GM20431 (cell line): Measurements from ENCODE around the gene PIGS.

ENCODE experiments used
- in situ Hi-C: fragments of 300-500 bp; cut with MseI, MboI; formaldehyde crosslinking; loops from one replicate; pipeline ENCODE4 v1.15.0; 2020; ENCODE audit warnings: low sequenced_read_pairs; ENCODE audit not compliant: unreplicated experiment

The PIGS gene

DNA sequence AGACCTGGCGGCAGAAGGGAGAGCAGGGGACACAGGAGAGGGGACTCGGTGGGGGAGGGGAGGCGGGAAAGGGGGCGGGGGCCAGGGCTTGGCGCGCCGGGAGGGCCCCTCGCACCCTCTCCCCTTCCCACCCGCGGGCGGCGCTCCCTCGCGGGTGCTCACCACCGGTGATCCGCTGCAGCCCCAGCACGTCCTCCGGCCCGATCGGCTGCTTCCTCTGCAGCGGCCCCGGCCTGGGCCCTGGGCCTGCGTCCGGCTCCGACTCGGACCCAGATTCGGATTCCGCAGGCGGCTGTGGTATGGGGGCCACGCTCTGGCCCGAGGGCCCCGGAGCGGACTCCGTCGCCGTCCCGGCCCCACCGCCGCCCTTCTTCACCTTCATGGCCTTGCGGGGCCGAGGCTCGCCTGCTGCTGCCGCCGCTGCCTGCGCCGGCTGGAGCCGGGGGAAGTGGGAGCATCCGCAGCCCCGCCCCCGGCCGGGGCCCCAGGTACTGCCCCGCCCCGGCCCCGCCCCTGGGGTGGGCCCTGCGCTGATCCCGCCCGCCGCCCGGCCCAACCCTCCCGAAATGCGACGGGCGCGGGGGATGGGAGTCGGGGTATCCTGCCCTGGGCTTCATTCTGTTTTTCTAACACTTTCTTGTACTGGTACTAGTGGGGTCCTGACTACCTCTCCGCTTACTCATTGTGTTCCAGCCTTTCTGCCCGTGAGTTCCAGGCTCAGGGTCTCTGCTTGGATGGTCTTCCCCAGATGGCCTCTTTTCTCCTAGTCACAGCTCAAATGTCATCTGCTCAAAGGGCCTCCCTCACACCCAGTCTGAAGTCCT lies 18.9 kb downstream of the PIGS start, which contains the start of gene UNC119:
Gene UNC119 (minus strand): TSS at position 449 of the 824 bp plus-strand sequence. CDS start 67 bp downstream, at position 382.
- in situ Hi-C loops: no loop called here

DNA sequence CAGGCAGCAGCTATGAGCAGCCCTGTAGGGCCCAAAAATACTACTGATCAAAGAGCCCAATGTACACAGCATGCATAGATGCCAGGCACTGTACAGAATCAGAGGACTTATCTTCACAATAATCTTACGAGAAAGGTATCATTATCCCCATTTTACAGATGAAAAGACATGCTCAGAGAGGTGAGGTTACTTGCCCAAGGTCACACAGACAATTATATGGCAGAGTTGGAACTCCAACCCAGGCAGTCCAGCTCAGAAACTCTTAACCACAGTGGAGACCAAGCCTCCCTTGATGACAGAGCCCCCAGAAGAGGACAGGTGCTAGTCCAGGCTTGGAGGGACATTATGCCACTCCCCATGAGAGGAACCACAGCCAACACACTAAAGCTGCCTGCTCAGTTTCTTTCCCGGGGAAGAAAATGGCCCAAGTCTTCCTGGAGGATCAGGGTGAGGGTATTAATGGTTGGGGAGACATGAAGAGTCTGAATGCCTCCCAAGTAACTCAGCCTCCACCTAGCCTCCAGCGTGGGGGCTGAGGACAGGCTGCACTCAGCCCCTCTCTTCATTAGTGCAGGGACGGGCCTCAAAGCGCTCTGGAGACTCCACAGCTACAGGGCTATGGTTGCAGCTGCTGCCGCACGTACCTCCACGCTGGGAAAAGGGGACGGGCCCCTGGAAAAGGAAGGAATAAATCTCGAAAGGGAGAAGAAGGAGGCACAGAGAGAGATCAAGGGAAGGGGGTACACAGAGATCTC lies 19.7 kb downstream of the PIGS start:
- in situ Hi-C loops: no loop called here

DNA sequence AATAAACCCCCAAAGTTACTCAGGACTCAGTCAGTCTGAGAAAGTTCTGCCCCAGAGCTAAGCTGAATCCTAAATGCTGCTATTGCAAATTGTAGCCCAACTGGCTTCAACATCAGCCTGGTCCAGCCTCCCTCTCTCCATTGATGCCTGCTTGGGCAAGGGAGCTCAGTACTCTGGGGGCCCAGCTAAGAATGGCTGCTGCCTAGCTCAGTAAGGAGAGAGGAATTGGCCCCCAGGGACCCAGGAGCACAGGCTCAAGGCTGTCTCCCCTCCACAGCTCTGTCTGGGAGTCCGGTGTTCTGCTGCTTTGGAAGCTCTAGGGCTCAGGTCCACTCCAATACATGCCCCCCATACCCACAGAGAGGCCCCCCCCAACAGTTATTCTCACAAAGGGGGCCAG lies 20.5 kb downstream of the PIGS start:
- in situ Hi-C loops: no loop called here

DNA sequence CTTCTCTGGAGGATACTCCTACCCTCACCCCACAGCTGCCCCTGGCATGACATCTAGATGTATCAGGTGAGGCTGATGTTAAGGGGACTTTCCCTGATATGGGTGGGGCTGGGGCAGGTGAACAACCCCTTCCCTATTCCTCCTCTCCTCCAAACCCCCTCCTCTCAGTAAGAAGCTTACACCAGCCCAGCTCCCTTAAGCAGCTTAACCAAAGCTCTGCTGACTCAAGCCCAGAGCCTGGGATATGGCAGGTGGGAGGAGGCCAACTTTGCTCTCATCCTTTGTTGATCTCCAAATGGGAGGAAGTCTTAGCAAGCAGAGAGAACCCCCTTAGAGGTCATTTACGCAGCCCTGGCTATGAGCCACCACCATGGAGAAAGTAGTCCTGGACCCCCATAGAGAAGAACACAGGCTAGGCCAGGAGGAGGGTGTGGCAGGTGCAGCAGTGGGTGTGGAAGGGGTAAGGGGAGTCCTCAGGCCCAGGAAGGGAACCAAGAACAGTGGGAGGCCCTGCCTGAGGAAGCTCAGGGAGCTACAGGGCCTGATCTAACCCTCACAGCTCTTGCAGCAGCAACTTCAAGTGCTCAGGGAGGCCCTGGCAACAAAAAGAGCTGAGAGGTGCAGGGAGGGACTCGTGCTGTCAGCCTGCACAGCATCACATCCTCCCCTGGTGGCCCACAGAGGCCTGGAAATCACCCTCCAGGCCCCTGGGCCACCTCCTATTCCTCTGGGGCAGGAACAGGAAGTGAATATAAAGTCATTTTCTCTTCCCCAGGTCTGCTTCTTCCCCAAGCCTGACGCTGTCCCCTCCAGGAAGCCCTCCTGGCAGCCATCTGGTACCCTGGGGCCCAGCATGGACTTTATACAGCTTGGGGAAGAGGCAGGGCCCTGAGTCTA lies 21.8 kb downstream of the PIGS start:
- in situ Hi-C loops: no loop called here

DNA sequence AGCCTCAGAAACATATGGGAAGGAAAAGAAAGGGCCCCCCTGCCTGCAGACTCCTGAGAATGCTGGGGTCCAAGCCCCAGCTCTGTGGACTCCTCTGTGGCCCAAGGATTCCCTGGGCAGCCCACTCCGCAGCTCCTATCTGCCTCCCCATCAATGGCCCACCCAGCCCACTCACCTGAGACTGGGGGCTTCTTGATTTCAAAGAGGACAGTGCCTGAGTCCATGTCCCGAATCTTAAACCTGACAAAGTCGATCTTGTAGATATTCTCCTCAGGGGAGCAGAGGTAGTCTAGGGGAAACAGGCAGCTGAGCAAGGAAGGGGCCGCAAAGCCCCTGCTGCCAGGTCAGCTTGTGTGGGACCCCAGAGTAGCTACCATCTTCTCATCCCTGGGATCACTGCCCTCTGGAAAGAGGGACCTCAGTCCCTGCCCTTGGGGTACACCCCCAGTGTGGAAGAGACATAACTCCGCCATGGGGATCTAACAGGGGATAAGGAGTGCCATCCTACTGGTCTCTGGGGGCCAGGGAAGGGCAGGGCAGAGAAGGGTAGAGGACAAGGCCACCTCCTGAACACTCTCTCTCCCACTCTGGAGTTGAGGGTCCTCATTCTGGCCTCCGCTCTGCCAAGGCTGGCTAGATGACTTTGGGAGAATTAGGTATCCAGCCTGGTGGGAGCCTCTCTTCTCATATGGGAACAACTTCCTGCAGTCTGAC lies 22.8 kb downstream of the PIGS start:
- in situ Hi-C loops: no loop called here

DNA sequence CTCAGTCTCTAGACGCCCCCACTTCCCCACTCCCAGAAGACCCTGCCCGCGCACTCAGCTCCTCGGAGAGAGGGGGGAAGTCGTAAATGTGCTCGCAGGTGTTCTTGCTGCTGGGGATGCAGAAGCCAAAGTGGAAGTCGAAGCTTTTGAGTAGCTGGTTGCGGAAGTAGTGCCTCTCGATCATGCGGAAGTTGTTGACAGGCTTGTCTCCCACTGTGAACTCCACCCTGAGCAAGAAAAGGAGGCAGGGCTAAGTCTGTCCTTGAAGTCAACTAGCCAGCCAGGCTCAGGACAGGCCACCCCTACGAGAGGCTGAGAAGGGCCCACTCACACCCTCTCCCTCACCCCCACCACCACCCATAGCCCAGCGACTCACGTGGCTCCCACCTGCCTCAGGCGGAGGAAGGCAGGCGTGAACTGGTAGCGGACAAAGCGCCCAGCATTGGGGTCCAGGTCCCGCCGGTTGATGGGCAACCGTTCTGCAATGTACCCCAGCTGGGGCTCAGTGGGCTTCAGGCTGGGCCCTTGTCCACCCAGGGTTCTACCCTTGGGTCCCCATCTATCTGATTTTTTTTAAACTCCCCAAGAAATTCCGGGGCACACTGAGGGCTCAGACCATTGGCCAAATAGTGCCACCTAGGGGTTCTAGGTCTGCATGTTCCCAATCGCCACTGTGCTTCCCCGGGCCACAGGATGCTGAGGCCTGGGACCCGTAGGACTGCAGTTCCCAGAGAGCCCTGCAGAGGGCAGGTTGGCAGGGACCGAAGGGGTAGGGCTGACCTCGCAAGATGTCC lies 23.5 kb downstream of the PIGS start:
- in situ Hi-C loops: no loop called here

DNA sequence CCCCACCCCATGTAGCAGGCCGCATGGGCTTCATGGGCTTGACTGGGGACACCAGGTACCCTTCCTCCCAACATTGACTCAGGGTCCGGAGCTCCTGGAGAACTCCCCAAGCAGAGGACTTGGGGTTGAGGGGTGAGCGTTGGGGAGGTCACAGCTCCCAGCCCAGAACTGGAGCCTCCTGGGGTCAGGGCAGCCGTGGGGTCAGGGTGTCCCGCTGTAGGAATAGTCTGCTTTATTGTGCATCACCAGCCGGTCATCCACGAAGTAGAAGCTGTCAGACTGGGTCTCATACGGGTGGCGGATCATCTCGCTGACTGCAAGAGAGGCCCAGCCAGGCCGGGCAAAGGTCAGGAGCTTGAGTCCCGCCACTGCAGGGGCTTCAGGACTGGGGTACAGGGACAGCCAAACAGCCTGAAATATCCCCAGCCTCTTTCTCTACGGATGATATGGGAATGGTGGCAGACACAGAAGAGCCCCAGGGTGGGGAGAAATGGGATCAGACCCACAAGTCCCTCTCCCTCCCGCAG lies 24.2 kb downstream of the PIGS start:
- in situ Hi-C loops: no loop called here

DNA sequence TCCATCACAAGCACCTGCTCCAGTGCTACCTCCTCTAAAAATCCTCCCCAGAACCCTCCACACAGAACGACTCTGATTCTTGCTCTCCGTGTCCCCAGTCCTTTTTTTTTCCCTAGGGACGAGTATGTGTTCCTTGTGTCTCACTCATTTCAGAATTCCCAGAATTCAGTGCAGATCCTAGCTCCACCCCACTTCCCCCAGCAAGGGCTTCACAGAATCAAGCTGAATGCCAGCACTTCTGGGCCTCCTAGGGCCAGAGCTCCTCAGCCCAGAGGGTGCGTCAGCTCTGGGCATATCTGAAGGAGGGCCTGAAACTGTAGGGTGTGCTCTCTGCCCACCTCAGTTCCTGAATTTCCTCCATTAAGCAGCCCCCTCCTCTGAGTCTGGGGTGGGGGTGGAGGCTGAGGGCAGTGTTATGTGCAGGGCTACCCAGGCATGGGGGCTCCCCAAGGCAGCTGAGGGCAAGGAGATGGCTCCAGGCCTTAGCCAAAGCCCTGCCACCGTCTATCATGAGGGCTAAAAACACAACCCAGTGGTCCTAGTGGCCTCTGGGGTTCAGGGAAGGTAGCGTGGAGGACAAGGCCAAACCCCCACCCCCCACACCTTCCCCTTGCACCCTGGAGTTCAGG lies 25.4 kb downstream of the PIGS start:
- in situ Hi-C loops: no loop called here

DNA sequence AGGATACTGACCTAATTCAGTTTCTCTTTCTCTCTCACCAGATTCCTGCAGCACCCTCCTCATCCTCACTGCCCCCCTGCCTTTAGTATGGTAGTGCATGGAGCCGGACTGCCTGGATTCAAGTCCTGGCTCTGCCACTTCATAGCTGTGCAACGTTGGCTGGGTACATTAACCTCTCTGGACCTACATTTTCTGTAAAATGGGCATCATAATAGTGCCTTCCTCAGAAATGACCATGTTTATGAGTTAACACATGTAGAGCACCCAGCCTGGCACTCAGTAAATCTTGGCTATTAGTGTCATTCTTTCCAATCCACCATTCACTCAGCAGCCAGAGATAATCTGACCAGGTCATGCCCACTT lies 26.2 kb downstream of the PIGS start:
- in situ Hi-C loops: no loop called here

DNA sequence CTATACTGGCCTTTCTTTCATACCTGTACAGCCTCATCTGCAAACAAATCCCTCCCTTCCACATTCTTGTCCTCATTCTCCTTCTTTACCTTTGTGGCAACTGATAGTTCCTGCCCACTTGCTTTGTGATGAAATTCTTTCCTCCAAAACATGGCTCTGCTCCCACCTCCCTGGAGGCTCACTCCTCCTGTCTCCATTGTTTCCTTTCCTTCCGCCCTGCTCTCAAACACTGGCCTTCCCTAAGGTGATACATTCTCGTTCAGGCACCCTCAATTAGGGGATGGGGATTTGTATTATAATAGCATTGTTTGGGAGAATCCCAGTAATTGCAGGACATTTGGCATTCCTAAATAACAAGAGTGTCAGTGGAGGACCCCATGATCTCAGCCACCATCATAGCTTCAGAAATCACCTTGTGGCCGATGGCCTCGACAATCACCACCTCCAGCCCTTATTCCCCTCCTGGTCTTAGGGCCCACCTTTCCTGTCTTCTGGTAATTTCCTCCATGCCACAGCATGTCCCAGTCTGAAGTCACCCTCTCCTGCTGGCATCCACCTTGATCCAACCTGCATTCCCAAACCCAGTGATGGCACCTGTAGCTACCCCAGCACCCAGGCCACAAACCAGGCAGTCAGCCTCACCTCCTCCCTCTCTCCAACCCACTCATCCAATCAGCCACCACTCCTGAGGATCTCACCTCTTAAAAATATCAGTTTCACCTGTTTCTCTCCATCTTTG lies 26.8 kb downstream of the PIGS start:
- in situ Hi-C loops: no loop called here

DNA sequence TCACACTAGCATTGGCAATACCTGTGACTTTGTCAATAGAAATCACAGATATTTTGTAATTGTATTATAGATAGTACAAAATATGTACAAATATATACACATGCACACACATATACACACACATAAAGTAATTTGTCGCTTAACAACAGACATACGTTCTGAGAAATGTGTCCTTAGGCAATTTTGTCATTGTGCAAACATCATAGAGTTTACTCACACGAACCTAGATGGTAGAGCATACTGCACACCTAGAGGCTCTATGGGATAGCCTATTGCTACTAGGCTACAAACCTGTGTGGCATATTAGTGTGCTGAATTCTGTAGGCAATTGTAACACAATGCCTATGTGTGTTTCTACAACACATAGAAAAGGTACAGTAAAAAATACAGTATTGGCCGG lies 29.9 kb downstream of the PIGS start:
- in situ Hi-C loops: no loop called here

DNA sequence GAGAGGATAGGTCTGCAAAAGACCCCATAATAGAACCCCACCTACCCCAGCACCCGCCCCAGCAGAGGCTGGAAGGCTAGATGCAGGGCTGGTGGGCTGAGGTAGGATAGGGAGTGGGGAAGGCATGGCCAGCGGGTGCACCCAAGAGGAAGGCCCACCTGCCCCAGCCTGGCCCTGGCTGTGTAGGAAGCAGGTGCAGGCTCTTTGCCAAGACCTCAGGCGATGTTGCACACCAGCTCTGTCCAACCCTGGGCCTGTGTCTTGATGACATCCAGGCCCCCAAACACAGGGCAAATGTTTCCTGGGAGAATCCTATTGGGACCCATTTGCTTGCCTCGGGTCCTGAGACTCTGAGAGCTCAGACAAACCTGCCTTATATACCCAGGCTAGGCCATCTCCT lies 31.1 kb downstream of the PIGS start:
- in situ Hi-C loops: no loop called here

DNA sequence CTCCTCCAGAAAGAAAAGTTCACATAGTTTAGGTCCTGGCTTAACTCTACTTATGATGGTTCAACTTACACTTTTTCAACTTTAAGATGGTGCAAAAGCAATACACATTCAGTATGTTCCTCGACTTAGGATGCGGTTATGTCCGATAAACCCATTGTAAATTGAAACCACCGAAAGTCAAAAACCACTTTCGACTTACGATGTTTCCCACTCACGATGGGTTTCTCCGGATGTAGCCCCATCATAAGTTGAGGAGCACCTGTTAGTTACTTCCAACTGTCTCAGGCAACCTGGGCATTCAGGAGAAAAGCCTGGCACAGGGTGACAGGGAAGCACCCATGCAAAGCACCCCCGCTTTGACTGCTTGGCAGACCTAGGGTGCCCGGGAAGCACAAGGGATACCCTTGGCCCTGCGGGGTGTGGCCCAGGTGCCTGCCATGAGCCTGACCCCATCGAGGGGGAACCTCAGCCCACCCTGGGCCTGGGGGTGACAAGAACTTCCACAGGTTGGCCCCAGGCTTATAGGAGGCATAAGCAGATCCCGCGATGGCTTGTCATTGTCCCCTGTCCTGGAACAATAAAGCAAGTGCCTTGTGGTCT lies 32.9 kb downstream of the PIGS start:
- in situ Hi-C loops: loop anchor here (5.0 kb wide), 1 partner anchor 41 kb away; no protein-coding TSS in a partner anchor

DNA sequence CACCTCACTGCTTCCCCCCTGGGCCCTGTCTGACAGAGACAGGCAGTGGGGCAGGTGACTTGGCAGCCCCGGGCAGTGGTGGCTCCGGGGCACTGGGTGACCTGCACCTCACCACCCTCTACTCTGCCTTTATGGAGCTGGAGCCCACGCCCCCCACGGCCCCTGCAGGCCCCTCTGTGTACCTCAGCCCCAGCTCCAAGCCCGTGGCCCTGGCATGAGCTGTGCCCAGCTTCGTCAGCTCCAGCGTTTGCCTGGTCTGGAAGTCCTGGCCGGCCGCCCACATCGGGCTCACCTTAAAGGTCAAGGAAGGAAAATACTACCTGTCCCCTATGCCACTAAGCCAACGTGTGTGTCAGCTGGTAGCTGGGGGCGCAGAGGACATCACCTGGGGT lies 34.1 kb downstream of the PIGS start:
- in situ Hi-C loops: loop anchor here (5.0 kb wide), 1 partner anchor 40 kb away; no protein-coding TSS in a partner anchor

DNA sequence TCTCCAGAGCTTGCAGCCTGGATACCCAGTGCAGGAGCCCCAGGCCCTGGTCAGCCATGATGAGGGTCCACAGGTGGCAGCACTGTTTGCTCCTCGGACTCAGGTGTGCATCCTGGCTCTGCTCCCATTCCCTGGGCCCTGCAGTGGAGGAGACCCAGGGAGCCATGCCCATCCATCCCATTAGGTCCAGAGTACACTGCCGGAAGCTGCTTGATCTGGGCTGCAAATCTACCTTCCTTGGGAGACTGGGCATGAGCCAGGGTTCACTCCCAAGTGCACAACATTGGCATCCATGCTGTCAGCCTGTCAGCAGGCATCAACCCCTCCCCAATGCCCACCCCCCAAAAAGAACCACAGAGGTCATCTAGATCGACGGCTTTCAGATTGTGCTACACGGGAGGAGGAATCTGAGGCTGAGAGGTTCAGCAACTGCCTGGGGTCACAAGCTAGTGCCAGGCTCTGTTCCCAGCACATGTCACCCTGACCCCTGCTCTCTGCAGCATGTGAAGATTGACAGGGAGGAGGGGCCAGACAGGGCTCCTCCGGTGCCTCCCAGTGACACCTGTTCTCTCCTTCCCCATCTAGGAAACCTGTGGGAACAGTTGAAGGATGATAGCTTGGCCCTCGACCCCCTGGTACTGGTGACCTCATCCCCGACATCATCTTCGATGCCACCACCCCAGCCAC lies 34.6 kb downstream of the PIGS start:
- in situ Hi-C loops: loop anchor here (5.0 kb wide), 1 partner anchor 39 kb away; no protein-coding TSS in a partner anchor

DNA sequence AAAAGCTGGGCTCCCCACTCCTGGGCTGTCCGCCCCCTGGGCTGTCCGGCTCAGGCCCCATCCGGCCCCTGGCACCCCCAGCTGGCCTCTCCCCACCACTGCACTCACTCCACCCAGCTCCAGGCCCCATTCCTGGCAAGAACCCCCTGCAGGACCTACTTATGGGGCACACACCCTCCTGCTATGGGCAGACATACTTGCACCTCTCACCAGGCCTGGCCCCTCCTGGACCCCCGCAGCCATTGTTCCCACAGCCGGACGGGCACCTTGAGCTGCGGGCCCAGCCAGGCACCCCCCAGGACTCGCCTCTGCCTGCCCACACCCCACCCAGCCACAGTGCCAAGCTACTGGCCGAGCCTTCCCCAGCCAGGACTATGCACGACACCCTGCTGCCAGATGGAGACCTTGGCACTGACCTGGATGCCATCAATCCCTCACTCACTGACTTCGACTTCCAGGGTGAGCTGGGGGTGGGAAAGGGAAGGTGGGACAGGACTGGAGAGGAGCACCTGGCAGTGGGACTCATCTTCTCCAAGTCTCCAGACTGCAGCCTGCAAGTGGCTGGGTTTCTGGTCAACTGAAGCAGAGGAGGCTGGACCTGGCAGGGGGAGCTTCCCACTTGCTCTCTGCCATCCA lies 36.5 kb downstream of the PIGS start:
- in situ Hi-C loops: loop anchor here (5.0 kb wide), 1 partner anchor 38 kb away; no protein-coding TSS in a partner anchor
